Stimulated activated CD8-positive, alpha-beta memory T cell treated with anti-CD3 and anti-CD28 coated beads, Interleukin-4, amount 100 ng/mL, for 24 hours (primary cell): ENCODE data around the gene MUC20.
"Not testable (repeated sequence)": the region's sequence is repeated elsewhere in the genome, so short reads cannot be mapped to it uniquely, and the experiment has no call there.

Experiments
- DNase-seq: peaks from one replicate; pipeline ENCODE4 v3.0.0-alpha.2; 2020; ENCODE audit warnings: low read depth

Gene MUC20

GRCh38 chr3:195710126-195710905 is 10.5 kb upstream of the MUC20 start:
- DNase-seq = not testable (repeated sequence)

- not testable (repeated sequence) for DNase-seq
Observed at GRCh38 chr3:195711091-195711812, 9.5 kb upstream of the MUC20 start.

GRCh38 chr3:195711813-195712534 is 8.8 kb upstream of the MUC20 start:
- DNase-seq = no peak

- DNase-seq = not testable (repeated sequence)
Observed at GRCh38 chr3:195712535-195712910, 8.3 kb upstream of the MUC20 start.

- DNase-seq = not testable (repeated sequence)
Observed at GRCh38 chr3:195713150-195713549, 7.6 kb upstream of the MUC20 start.

GRCh38 chr3:195714380-195715011 is 6.3 kb upstream of the MUC20 start:
- DNase-seq = no peak

- no peak for DNase-seq
Observed at GRCh38 chr3:195715134-195715533, 5.6 kb upstream of the MUC20 start.

- DNase-seq = no peak
Observed at GRCh38 chr3:195715583-195716266, 5.1 kb upstream of the MUC20 start.

GRCh38 chr3:195717416-195717815 is 3.4 kb upstream of the MUC20 start:
- no peak for DNase-seq

- DNase-seq = no peak
Observed at GRCh38 chr3:195717852-195718476, 2.8 kb upstream of the MUC20 start.

GRCh38 chr3:195718477-195718984 is 2.2 kb upstream of the MUC20 start:
- DNase-seq = no peak

- DNase-seq = not testable (repeated sequence)
Observed at GRCh38 chr3:195719514-195720254, 1.1 kb upstream of the MUC20 start.

GRCh38 chr3:195722139-195722995 is 1.6 kb downstream of the MUC20 start:
- not testable (repeated sequence) for DNase-seq

- not testable (repeated sequence) for DNase-seq
Observed at GRCh38 chr3:195722996-195723345, 2.2 kb downstream of the MUC20 start.

- DNase-seq = not testable (repeated sequence)
Observed at GRCh38 chr3:195724363-195724762, 3.6 kb downstream of the MUC20 start.

- not testable (repeated sequence) for DNase-seq
Observed at GRCh38 chr3:195725916-195726740, 5.3 kb downstream of the MUC20 start.

- no peak for DNase-seq
Observed at GRCh38 chr3:195727606-195728195, 6.9 kb downstream of the MUC20 start.

- not testable (repeated sequence) for DNase-seq
Observed at GRCh38 chr3:195728789-195729188, 8.0 kb downstream of the MUC20 start.
